SIG-M5 (cell line): ENCODE data around the gene TBL1X.

ENCODE experiments used
- DNase-seq: peaks from one replicate; lab custom pipeline; 2025; lab: John Stamatoyannopoulos, UW

The TBL1X gene

DNA sequence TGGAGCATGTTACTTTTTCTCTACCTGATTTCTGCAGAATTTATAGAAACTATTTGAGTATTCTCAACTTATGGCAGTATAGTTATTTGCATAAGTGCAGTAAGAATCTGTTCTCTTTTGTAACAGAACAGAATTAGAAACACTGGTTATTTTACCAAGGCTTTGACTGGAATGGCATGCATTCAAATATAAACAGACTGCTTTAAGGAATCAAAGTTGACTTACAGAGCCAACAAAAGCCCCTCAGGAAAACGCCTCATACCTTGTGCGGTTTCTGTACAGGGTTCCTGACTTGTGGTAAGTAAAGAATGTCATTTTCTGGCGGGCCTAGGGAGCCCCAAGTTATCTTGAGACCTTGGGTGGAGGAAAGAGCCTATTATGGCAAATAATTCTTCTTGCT lies 203.7 kb downstream of the TBL1X start:
- no peak for DNase-seq

DNA sequence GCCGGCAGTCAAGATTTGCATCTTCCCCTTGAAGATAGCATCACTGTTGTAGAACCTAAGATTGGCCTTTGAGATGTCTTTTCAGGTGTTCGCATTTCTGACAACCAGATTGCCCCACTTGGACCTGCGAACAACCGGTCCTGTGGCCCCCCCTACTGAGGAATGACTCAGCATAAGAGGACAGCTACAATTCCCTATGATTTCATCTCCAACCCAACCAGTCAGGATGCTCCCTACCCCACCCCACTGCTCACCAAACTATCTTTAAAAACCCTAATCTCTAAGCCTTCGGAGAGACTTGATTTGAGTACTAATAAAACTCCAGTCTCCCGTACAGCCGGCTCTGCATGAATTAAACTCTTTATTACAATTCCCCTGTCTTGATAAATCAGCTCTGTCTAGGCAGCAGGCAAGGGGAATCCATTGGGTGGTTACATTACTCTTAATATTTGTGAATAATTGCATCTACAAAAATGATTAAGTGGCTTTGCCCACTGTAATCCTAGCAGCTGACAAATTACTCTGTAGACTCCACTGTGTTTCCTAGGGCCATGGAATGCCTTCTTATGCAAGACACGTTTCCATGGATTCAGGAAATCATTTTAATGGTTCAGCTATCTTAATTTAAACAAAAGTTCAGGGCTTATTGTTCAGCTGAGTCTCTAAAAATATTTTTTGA lies 205.4 kb downstream of the TBL1X start:
- DNase-seq: no peak

- DNase-seq: no peak
Measured at GRCh38 chrX:9671998-9672397, 207.1 kb downstream of the TBL1X start.

DNA sequence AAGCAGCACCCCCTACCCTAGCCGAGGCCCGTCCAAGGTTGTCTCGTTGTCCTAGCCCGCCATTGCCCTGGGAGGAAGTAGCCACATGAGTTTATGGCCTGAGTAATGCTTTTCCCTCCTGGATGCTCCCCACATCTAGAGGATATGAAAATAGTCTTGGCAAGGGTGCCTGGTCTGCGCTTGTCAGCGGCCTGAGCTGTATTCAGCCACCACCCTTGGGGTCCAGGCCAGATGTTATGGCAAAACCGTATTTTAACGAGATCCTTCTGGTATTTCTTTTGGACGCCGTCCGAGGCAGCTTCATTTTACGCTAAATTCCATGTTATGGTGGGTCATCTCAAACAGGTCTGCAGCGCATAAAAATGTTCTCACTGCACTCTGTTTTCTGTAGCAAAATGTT lies 211.4 kb downstream of the TBL1X start:
- no peak for DNase-seq

DNA sequence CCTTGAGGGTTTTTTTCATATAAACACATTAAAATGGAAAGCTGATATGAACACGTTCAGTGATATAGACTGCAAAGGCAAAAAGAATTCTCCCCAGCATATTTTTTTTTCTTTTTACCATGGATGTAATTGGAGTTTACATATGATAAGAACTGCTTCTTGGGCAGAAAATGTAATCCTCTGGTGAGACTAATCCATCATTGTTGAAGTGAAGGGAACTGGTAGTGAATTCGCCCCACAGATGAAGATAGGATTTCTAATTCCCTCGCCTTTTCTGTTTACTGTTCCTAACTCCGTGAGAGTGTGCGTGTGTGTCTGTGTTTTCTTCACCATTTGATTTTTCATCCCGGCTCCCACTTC lies 211.9 kb downstream of the TBL1X start:
- no peak for DNase-seq

- DNase-seq: no peak
Measured at GRCh38 chrX:9677098-9677739, 212.4 kb downstream of the TBL1X start.

DNA sequence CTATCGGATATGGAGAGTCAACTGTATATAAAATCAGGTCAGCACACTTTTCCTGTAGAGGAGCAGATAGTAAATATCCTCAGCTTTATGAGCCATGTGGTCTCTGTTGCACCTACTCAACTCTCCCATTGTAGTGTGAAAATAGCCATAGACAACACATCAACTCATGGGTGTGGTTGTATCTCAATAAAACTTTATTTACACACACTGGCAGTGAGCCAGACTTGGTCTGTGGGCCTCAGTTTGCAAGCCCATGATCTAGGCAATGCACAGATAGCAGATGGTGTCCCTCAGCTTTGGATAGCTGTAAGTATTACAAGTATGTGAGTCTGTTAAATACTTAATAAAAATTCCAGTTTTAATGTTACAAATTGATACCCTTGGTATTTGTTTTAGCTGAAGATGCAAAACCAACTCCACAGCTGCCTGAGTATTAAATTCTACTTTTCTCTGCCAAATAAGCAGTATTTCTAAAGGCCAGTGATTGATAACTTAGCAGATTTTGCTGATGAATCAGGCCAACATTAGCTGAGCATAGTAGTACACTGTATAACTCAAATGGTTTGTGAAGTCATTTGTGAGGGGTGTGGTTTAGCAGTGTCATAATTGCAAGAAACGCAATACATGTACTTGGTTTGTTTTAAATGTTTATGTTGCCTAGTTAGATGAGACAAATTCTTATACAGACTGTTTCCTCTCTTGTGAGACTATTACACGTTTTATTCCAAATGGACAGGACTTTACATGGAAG lies 213.5 kb downstream of the TBL1X start:
- no peak for DNase-seq

DNA sequence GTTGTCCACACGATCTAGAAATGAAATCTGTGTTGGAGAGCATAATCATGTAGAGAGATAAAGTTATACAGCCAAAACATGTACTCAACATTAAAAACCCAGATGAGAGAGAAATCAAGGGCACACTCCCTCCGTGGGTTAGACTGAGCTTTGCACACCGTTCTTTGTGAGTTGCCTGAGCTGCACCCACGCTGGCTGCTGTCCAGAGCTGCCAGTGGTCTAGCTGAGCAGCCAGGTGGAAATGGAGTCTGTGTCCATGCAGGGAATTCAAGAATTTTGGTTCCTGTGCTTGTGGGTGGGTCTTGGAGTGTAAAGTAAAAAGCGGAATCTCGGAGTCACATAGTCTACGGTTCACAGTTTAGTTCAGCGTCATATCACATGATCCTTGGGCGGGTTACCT lies 216.2 kb downstream of the TBL1X start:
- DNase-seq: no peak

- no peak for DNase-seq
Measured at GRCh38 chrX:9681422-9681821, 216.6 kb downstream of the TBL1X start.

DNA sequence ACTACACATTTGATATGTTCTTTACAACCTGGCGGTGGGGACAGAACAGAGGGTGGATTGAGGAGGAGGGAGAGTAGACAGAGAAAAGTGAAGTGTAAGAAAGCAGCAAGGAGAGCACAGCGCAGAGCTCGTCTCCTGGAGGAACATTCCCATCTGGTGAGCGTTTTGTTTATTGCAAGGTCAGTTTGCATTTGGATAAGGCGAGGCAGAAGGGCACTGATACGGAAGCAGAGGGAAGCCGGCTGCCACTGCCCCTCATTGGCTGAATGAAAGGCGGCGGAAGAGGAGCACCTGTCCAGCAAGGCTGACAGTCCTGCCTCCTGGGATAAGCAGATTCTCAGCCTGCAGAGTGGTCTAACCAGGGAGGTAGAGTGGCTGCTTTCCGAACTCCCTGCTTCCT lies 217.6 kb downstream of the TBL1X start:
- no peak for DNase-seq

GRCh38 chrX:9682861-9683260 lies 218.0 kb downstream of the TBL1X start:
- no peak for DNase-seq

GRCh38 chrX:9683350-9683749 lies 218.5 kb downstream of the TBL1X start:
- no peak for DNase-seq

GRCh38 chrX:9687899-9688298 lies 223.0 kb downstream of the TBL1X start:
- DNase-seq: no peak

DNA sequence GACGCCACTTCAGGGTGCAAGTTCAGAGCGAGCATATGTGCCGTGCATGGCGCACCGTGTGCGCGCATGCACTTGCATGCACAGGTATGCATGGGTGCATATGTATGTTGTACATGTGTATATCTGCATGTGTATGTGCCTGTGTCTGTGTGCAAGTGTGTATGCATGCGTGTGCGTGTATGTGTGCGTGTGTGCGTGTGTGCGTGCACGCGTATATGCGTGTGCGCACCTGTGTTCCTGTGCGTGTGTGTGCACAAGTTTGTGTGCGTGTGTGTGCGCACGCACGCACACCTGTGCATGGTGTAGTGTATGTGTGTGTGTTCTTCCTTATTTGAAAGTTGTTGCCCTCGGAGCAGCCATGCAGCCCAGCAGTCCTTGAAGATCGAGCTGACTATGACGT lies 224.0 kb downstream of the TBL1X start:
- no peak for DNase-seq

GRCh38 chrX:9690046-9690445 lies 225.2 kb downstream of the TBL1X start:
- no peak for DNase-seq

- DNase-seq: no peak
Measured at GRCh38 chrX:9693307-9694001, 228.6 kb downstream of the TBL1X start.

DNA sequence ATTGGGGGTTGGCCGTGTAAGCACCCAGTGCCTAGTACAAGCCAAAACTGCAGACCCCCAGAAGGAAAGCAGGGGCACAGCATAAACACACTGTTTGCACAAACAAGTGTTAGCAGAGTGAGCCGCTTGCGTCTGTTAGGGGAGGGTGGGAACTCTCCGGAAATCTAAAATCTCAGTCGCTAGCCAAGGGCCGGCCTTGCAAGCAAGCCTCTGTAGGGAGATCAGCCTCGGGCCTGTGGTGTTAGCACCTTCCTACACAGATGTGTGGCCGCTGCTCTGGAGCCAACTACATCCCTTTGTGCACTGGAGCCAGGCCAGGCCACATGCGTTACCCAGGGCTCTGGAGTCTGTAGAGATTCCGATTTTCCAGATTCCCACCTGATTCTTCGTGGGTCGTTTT lies 233.7 kb downstream of the TBL1X start:
- no peak for DNase-seq

DNA sequence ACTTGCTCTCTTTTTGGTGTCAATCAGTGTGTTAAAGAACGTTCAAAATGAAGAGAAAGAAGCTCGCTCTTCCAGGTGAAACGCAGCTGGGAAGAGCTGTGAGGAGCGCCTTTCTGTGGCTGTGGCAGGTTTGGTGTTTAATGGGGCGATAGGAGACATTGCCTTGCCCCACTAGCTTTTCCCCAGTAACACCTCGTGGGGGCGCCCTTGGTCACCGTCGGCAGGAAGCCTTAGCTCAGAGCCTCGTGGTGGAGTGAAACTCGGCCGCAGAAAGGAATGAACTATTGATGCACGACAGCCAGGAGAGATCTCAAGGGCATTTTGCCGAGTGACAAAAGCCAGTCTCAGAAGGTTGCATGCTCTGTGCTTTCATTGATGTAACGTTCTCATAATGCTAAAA lies 235.7 kb downstream of the TBL1X start:
- no peak for DNase-seq

- DNase-seq: no peak
Measured at GRCh38 chrX:9701790-9702189, 236.9 kb downstream of the TBL1X start.

- no peak for DNase-seq
Measured at GRCh38 chrX:9703406-9703805, 238.5 kb downstream of the TBL1X start.

DNA sequence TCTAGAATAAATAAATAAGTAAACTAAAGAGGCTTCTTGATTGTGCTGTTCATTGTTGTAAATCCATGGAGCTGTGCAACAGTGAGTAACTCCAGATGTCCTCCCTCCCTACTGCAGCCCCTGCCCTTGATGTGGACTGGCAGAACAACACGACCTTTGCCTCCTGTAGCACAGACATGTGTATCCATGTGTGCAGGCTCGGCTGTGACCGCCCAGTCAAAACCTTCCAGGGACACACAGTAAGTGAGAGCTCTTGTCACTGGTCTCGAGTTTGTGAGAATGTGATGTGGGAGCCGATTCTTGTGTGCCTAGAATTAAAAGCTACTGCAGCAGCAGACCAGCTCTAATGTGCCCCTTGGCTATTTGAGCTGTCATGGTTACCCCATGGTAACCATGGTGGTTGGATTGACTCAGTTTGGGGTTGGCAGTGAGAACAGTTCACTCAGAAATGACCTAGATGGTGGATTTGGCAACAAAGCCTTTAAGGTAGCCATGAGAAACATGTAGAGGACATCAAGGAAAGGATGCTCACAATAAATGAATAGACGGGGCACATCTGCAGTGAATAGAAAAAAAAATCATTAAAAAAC lies 240.1 kb downstream of the TBL1X start:
- no peak for DNase-seq

- DNase-seq: no peak
Measured at GRCh38 chrX:9706421-9706820, 241.6 kb downstream of the TBL1X start.
